Stimulated activated CD8-positive, alpha-beta memory T cell treated with anti-CD3 and anti-CD28 coated beads, Interleukin-2, amount 100 ng/mL, for 48 hours (primary cell): ENCODE results near the gene GBP2.
"Not testable (repeated sequence)": the region's sequence is repeated elsewhere in the genome, so short reads cannot be mapped to it uniquely, and the experiment has no call there.

Experiments used
- DNase-seq, 2 donors: peaks; one replicate each; pipeline ENCODE4 v3.0.0-alpha.2; 2020; ENCODE audit warnings: low read depth in 2 of 2

GBP2 gene

GRCh38 chr1:89125913-89126580 is at the start of gene GBP2:
Gene GBP2 (minus strand): TSS chr1:89126114. CDS start chr1:89121966, 4,148 bp downstream.
- no peak for DNase-seq

GRCh38 chr1:89174491-89174890 is 48.6 kb upstream of the GBP2 start:
- no peak for DNase-seq

- DNase-seq, result no peak
These were observed 46.7 kb upstream of the GBP2 start for GRCh38 chr1:89172468-89173143.

GRCh38 chr1:89171067-89171438 is 45.1 kb upstream of the GBP2 start:
- DNase-seq, result no peak

- DNase-seq, result no peak
These were observed 44.5 kb upstream of the GBP2 start for GRCh38 chr1:89170170-89171066.

GRCh38 chr1:89169166-89169565 is 43.3 kb upstream of the GBP2 start:
- no peak for DNase-seq

GRCh38 chr1:89167590-89168230 is 41.8 kb upstream of the GBP2 start:
- DNase-seq, result no peak

- no peak for DNase-seq
These were observed 40.8 kb upstream of the GBP2 start for GRCh38 chr1:89166705-89167104.

GRCh38 chr1:89165811-89166210 is 39.9 kb upstream of the GBP2 start:
- DNase-seq, result no peak

- DNase-seq, result no peak
These were observed 25.1 kb upstream of the GBP2 start for GRCh38 chr1:89151047-89151446.

GRCh38 chr1:89149976-89150375 is 24.1 kb upstream of the GBP2 start:
- no peak for DNase-seq

GRCh38 chr1:89149229-89149628 is 23.3 kb upstream of the GBP2 start:
- no peak for DNase-seq

GRCh38 chr1:89147678-89148658 is 22.1 kb upstream of the GBP2 start:
- no peak for DNase-seq

GRCh38 chr1:89146721-89147120 is 20.8 kb upstream of the GBP2 start:
- no peak for DNase-seq

- no peak for DNase-seq
These were observed 17.6 kb upstream of the GBP2 start for GRCh38 chr1:89143484-89143883.

- DNase-seq, result no peak
These were observed 16.2 kb upstream of the GBP2 start for GRCh38 chr1:89142160-89142559.

GRCh38 chr1:89133747-89134146 is 7.8 kb upstream of the GBP2 start:
- DNase-seq, result no peak

GRCh38 chr1:89130716-89131115 is 4.8 kb upstream of the GBP2 start:
- DNase-seq, result no peak

- DNase-seq, result no peak
These were observed 4.0 kb upstream of the GBP2 start for GRCh38 chr1:89129911-89130310.

GRCh38 chr1:89128003-89128458 is 2.1 kb upstream of the GBP2 start:
- DNase-seq, result not testable (repeated sequence)
